A549 (cell line): ENCODE measurements around the gene GLT6D1.

Source experiments
- ATOH8 ChIP-seq: fragments of 250-450 bp; sonication (Bioruptor Pico); IDR thresholded peaks from 2 replicates; pipeline ENCODE4 v1.5.0; 2020; ENCODE audit warnings: low read depth, mild to moderate bottlenecking, moderate library complexity
- CEBPB ChIP-seq, 2 experiments: fragments of >200 bp in 1 of 2; sonication (Bioruptor Twin) in 1 of 2; formaldehyde crosslinking in 1 of 2; IDR thresholded peaks; 2 replicates each; pipeline ENCODE4 v1.6.1; 2012 to 2016
- CTCF ChIP-seq: fragments of >200 bp; sonication (Bioruptor Twin); formaldehyde crosslinking; IDR thresholded peaks from 3 replicates; pipeline ENCODE4 v1.5.1; 2016
- EP300 ChIP-seq, 2 experiments: fragments of >200 bp; sonication (Bioruptor Twin); formaldehyde crosslinking; IDR thresholded peaks; 2 replicates in 1 of 2; 3 replicates in 1 of 2; pipeline ENCODE4 v1.6.1; 2016 to 2017
- JUNB ChIP-seq: fragments of >200 bp; sonication (Bioruptor Twin); formaldehyde crosslinking; IDR thresholded peaks from 2 replicates; pipeline ENCODE4 v1.6.1; 2016
- PHF8 ChIP-seq: fragments of 200-600 bp; sonication (generic); IDR thresholded peaks from 2 replicates; pipeline ENCODE4 v1.6.1; 2016; ENCODE audit warnings: low read depth, mild to moderate bottlenecking, antibody characterized with exemption, moderate library complexity, borderline replicate concordance
- POLR2A ChIP-seq: IDR thresholded peaks from 2 replicates; pipeline ENCODE4 v1.6.1; 2012; ENCODE audit warnings: mild to moderate bottlenecking, low read length
- RFX5 ChIP-seq: fragments of 450-650 bp; IDR thresholded peaks from 2 replicates; pipeline ENCODE4 v1.7.1; 2014; ENCODE audit warnings: antibody characterized with exemption, mild to moderate bottlenecking, moderate library complexity

GRCh38 chr9:135605238-135605781, 34.0 kb downstream of the GLT6D1 start:
- TF ChIP-seq CTCF (no peak), EP300 (IDR thresholded peaks at IDR 0.05) (no peak), PHF8 (no peak), POLR2A (no peak), CEBPB (IDR thresholded peaks at IDR 0.05) (no peak), RFX5 (no peak), JUNB (no peak), ATOH8 (no peak)
